ENCODE measurements around the gene TENM4.

TENM4 gene

DNA sequence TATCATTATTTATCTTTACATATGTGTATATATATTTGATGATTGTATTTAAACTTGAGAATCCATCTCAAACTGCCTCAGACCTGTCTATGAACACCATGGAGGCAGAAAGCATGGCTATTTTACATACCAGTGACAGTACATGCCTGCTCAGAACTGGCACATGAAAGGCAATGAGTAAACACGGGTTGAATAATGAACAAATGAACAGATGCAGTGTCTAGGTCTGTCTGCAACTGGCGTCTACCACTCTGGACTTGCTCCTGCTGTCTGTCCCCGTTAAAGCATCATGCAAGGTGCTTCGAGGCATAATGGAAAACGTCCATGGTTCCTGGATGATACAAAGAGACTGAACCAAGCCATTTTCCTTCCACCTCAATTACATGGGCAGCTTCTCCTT lies 594.6 kb downstream of the TENM4 start:
- in situ Hi-C loops (cut with HindIII; ENCODE audit: low pct_ligation_motif_present, low sequenced_read_pairs): no loop called here
- no peak overlapping the region for H3K27ac ChIP-seq
- TF ChIP-seq, protein P1, sequence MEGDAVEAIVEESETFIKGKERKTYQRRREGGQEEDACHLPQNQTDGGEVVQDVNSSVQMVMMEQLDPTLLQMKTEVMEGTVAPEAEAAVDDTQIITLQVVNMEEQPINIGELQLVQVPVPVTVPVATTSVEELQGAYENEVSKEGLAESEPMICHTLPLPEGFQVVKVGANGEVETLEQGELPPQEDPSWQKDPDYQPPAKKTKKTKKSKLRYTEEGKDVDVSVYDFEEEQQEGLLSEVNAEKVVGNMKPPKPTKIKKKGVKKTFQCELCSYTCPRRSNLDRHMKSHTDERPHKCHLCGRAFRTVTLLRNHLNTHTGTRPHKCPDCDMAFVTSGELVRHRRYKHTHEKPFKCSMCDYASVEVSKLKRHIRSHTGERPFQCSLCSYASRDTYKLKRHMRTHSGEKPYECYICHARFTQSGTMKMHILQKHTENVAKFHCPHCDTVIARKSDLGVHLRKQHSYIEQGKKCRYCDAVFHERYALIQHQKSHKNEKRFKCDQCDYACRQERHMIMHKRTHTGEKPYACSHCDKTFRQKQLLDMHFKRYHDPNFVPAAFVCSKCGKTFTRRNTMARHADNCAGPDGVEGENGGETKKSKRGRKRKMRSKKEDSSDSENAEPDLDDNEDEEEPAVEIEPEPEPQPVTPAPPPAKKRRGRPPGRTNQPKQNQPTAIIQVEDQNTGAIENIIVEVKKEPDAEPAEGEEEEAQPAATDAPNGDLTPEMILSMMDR (IDR thresholded peaks at IDR 0.05; ENCODE audit: low read depth, low read length, missing control alignments): no peak
- no peak for DNase-seq
- H3K36me3 ChIP-seq (replicated peaks): no peaks in the 10 kb centered on the region
- no peak overlapping the region for H3K4me3 ChIP-seq (ENCODE audit: low read depth, low read length)
- H3K27me3 ChIP-seq (replicated peaks): no peaks in the 10 kb centered on the region

DNA sequence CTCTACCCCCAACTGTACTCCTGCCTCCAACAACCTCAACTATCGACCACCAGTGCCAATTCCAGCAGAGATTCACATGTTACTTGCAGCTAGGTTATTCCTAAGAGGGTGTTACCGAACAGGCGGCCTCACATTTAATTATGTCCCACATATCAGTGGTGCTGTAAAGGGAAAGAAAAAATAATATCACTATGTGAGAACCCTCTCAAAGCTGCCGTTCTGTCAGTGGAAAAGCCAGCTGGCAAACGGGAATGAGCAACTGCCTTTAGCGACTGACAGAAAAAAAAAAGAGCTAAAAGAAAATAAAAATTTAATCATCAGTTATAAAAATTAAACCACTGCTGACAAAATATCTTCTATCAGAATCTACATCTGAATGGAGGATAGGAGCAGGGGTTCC lies 595.3 kb downstream of the TENM4 start:
- DNase-seq: no peak
- TF ChIP-seq, protein P1 (IDR thresholded peaks at IDR 0.05; ENCODE audit: low read depth, low read length, missing control alignments): no peak
- H3K27me3 ChIP-seq (replicated peaks): no peaks in the 10 kb centered on the region
- in situ Hi-C loops (cut with HindIII; ENCODE audit: low pct_ligation_motif_present, low sequenced_read_pairs): no loop called here
- no peaks in the 10 kb centered on the region for H3K36me3 ChIP-seq (replicated peaks)
- no peak overlapping the region for H3K27ac ChIP-seq
- H3K4me3 ChIP-seq (ENCODE audit: low read depth, low read length): no peak overlapping the region

DNA sequence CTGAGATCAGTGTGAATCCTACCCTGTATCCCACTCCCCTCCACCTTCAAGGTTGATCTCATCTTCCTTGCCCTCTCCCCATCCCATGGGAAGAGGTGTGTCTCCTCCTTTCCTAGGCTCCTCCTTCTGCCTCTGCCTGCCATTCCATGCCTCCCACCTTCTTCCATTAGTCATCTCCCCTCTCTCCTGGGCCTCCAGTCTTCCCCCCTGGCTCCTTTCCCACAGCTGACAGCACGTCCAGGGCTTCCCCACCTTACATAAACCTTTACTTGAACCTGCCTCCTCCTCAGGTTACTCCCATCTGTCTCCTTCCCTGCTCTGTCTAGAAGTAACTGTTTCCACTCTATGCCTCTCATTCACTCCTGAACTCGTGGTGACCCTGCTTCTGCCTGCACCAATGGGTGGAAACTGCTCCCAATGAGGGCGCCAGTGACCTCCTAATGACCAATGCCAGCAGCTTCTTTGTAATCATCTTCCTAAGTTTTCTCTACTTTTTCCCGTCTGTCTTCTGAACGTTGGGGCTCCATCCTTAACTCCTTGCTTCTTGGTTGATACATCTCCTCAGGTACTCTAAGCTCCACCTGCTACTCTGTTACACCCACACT lies 599.3 kb downstream of the TENM4 start:
- TF ChIP-seq, protein P1 (IDR thresholded peaks at IDR 0.05; ENCODE audit: low read depth, low read length, missing control alignments): no peak
- DNase-seq: no peak
- H3K27me3 ChIP-seq (replicated peaks): no peaks in the 10 kb centered on the region
- H3K27ac ChIP-seq: no peak overlapping the region
- in situ Hi-C loops (cut with HindIII; ENCODE audit: low pct_ligation_motif_present, low sequenced_read_pairs): no loop called here
- no peak overlapping the region for H3K4me3 ChIP-seq (ENCODE audit: low read depth, low read length)
- H3K36me3 ChIP-seq (replicated peaks): no peaks in the 10 kb centered on the region

GRCh38 chr11:78840623-78841022 lies 600.2 kb downstream of the TENM4 start:
- no peak for DNase-seq
- no peak overlapping the region for H3K4me3 ChIP-seq (ENCODE audit: low read depth, low read length)
- H3K27ac ChIP-seq: no peak overlapping the region
- no peaks in the 10 kb centered on the region for H3K27me3 ChIP-seq (replicated peaks)
- in situ Hi-C loops (cut with HindIII; ENCODE audit: low pct_ligation_motif_present, low sequenced_read_pairs): no loop called here
- no peaks in the 10 kb centered on the region for H3K36me3 ChIP-seq (replicated peaks)
- TF ChIP-seq, protein P1 (IDR thresholded peaks at IDR 0.05; ENCODE audit: low read depth, low read length, missing control alignments): no peak

DNA sequence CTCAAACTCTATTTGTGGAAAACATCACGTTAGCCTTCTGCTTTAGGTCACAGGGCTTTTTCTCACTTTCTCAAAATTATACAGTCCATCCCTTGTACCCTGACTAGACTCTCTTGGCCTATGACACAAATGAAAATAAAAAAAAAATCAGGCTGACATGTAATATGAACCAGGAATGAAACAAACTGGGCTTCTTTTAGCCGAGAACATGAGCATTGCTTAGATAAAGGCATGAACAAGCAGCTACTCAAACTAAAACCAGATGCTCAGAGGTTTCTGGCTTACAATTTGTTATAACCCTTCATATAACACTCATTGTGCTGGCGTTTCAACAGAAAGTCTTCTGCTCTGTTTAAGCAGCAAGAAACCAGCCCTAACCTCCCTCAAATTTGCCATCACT lies 600.6 kb downstream of the TENM4 start:
- no peak for DNase-seq
- H3K4me3 ChIP-seq (ENCODE audit: low read depth, low read length): no peak overlapping the region
- no peaks in the 10 kb centered on the region for H3K36me3 ChIP-seq (replicated peaks)
- in situ Hi-C loops (cut with HindIII; ENCODE audit: low pct_ligation_motif_present, low sequenced_read_pairs): no loop called here
- TF ChIP-seq, protein P1 (IDR thresholded peaks at IDR 0.05; ENCODE audit: low read depth, low read length, missing control alignments): no peak
- H3K27me3 ChIP-seq (replicated peaks): no peaks in the 10 kb centered on the region
- H3K27ac ChIP-seq: no peak overlapping the region

DNA sequence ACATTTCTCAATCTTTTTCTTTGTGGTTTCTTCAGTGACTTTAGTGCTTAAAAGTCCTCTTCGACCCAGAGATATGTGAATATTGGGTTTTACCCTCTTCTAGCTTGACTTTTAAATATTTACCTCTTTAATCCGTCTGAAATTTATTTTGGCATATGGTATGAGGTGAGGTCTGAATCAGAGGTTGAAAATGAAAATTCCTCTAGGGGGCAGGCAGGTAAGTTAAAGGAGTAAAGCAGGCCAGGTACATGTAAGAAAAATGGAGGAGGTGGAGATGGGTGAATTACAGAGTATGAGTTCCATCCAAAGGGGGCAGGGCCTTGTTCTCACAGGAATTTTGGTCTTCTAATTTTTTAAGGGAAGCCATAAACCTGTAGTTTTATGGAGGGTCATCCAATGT lies 602.4 kb downstream of the TENM4 start:
- Histone ChIP-seq H3K4me3 (ENCODE audit: low read depth, low read length) (no peak overlapping the region), H3K27me3 (replicated peaks) (no peaks in the 10 kb centered on the region), H3K36me3 (replicated peaks) (no peaks in the 10 kb centered on the region), H3K27ac (no peak overlapping the region)
- in situ Hi-C loops (cut with HindIII; ENCODE audit: low pct_ligation_motif_present, low sequenced_read_pairs): no loop called here
- TF ChIP-seq, protein P1 (IDR thresholded peaks at IDR 0.05; ENCODE audit: low read depth, low read length, missing control alignments): no peak
- DNase-seq: no peak

Measured in brain microvascular endothelial cell (primary cell).